Left renal cortex interstitium (tissue), 4 donors: ENCODE results near the gene JMJD4. TPM values are rescaled to one million over a fixed set of nuclear protein-coding genes. Genes with fewer than 3 reads are reported as not detected.

Experiments used
- DNase-seq, 4 donors: peaks; one replicate each; pipeline ENCODE4 v3.0.0-alpha.2; 2013; ENCODE audit warnings: low read depth in 4 of 4, low spot score in 2 of 4, missing footprints in 1 of 4
- polyA plus RNA-seq, 4 donors: library from polyadenylated mRNA; unstranded; fragments of 120-200 nt; gene quantifications; one replicate each; pipeline ENCODE4 v1.2.1, GENCODE V29; 2013; ENCODE audit not compliant: insufficient read length in 4 of 4

Gene JMJD4
- polyA plus RNA-seq, 4 donors = 15.7 to 22.4 (median 19.1) TPM

DNA sequence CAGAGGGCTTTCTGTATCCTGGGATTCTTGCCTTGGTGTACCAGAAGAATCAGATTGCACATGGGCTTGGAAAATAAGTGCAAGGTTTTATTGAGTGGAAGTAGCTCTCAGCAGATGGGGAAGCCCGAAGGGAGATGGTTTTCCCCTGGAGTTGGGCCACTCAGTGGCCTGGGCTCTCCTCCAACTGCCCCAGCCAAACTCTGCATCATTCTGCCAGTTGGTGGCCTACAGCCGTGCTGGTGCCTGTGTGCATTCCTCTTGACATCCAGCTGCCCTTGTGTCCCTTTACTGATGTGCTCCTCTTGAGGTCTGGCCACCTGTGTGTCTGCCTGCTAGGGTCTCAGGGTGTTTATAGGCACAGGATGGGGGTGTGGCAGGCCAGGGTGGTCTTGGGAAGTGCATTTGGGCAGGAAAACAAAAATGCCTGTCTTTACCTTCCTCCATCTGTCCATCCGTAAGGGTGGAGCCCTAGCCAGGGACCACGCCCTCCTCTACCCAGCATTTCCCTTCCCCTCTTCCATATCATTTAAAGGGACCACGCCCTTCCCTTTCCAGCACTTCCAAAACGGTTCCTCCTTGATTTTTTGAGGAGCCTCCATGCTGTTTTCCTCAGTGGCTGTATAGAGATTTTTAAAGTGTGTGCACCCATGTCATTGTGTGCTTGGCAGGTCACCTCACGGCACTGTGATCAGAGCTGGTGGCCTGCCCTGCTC lies 19.1 kb upstream of the JMJD4 start:
- no peak for DNase-seq

DNA sequence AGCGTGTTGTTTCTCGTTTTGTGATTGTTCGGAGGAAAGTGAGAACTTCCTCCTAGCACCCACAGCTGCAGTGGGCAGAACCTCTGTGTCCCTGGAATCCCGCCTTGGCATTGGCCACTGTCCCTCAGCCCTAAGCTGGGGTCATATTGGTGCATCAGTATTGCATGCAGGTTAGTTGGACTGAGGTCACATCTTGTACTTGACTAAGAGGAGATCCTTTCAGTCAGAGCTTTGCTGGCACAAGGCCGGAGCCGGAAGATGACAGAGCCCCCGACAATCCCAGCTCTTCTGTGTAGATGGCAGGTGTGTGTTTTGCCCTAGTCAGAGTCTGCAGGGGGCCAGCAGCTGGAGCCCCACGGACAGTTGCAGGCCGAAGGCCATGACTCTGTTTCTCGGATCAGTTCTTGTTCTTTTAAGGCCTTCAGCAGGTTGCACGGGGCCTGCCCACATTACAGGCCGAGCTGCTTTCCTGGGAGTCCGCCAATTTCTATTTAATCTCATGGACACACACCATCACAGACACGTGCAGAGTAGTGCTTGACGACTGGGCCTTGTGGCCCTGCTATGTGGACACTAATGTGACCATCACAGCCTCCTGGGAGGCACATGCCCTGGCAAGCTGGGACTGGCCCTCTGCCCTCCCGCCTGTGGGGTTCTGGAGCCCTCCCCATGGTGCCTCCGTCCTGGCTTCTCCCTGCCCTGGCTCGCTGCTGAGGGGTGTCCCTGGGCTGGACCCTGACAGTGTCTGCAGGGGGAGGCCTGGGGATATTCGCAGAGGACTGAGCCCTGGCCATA lies 15.0 kb upstream of the JMJD4 start:
- no peak for DNase-seq

DNA sequence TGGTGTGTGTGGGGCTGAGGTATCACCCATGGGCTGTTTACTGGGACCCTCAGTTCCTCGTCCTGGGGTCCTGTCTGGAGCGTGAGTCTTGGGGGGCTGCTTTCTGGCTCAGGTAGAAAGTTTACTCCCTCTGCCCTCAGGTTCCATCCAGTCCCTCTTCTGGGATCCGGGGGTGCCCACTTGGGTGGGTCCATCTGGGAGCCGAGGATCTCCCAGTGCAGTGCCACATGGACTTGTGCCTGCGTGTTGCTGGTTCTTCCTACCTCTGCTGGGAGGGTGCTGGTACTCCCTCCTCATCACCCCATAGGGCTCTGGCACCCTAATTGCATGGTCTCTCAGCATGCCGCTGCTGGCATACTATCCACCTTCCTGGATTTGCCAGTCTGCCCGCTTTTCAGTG lies 14.1 kb upstream of the JMJD4 start:
- DNase-seq = no peak

DNA sequence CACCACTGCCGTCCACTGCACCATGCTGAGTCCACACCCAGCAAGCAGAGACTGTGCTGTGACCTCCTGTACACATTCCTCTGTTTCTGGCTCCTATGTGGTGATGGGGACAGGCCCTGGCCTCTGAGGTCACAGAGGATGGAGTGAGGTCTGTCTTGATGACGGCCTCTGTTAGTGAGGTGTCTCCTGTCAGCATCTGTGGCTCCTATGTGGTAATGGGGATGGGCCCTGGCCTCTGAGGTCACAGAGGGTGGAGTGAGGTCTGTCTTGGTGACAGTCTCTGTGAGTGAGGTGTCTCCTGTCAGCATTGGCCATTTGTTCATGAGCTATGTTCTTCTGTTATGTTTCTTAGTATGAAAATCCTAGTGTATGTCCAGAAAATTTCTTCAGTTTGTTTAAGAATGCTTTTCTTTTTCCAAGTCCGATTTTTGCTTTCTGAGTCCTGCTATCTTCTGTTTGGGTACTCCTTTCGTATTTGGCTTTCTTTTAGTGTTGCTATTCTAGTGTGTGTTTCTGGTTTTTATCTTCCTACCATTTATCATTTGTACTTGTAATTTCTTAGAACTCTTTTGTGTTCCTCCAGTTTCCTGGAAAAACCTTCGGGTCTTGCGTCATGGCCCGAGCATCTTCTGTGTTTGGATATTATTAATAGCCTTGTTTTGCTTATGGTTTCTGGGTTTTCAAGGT lies 13.5 kb upstream of the JMJD4 start:
- no peak for DNase-seq

DNA sequence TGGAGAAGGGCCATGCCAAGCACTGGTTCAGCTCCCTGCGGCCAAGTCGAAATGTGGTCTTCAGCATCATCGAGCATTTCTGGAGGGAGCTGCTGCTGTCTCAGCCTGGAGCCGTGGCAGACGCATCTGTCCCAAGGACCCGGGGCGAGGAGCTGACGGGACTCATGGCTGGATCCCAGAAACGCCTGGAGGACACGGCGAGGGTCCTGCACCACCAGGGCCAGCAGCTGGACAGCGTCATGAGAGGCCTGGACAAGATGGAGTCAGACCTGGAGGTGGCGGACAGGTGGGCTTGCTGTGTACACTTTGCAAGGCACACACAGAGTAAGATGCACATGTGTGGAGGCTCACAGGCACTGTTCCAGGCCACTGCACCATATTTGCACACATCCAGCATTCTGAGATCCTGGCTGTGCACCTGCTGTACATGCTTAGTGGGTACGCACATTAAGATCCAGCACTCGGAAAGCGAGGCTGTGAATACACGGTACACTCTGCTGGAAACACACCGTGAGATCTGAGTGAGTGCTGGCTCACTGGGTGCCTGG lies 12.9 kb upstream of the JMJD4 start:
- no peak for DNase-seq

DNA sequence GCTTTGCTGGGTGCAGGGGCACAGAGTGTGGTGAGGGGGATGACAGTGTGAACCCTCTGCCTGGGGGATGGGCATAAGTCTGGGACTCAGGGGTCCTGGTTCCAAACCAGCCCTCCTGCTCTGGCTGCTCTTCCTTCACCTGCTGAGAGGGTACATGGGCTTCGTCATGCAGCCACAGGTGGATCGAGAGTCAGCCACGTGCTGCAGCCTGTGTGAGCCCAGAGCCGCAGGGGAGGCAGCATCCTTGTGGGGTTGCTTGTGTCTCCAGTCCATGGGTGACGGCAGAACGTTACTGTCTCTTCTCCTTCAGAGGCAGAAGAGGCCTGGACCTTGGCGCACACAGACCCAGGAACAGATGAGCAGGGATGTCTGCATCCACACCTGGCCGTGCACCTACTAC lies 12.3 kb upstream of the JMJD4 start:
- no peak for DNase-seq

DNA sequence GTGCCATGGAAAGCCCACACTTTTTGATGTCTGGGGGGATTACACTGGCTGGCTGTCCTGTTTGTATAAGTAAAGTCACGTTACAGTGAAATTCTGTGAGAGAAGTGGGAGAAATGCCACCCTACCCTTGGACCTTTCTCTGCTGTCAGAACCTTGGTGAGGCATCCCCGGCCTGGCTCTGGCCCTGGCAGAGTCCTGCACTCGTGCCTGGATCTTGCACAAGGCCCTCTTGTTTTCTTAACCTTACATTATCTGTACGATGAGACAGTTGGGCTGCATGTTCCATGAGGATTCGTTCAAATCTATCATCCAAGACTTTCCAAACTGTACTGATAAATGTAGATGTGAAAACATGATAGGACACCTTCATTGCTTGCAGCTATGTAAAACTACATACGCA lies 11.6 kb upstream of the JMJD4 start:
- DNase-seq = no peak

DNA sequence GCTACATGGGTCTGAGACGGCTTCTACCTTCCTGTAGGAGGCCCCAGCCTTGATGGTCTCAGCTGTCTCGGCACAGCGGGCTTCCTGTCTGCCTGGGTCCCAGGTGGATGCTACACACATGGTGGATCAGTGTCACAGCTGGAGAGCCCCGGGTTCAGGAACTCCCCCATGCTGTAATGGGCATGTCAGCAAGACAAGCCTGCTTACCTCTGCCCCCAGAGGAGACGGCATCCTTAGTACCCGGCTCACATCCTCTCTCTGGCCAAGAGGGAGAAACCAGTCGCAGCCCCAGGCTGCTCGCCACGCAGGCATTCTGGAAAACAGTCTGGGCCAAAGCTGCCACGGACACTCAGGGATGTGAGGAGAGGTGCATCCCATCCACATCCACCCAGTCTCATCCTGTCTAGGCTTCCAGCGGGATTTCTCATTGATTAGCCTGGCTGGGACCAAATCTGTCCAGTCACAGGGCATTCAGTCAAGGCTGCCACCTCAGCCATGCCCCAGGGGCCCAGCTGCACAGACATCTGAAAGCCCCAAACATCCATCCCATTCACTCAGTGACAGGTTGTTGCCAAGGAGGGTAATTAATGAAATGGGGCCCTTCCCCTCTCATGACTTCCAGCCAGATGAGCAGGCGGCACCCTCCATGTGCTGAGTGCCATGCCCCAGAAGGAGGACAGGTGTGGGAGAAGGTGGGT lies 10.6 kb upstream of the JMJD4 start:
- no peak for DNase-seq

DNA sequence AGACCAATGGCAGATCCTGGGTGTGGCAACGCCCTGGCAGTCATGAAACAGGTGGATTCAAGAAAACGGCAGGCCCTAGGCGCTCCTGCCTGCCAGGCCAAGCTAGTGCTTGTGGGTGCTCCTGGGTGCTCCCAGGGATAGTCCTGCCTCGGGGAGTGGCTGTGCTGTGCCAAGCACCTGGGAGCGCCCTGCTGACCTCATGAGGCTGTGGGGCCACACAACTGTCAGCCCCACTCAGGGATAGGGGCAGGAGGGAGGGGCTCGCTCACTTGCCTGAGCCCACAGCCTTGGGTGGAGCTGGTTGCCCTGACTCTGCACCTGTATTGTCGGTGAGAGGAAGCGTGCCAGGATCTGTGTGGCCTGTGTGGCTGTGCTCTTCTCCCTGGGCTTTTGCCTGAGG lies 9.6 kb upstream of the JMJD4 start:
- DNase-seq = no peak

DNA sequence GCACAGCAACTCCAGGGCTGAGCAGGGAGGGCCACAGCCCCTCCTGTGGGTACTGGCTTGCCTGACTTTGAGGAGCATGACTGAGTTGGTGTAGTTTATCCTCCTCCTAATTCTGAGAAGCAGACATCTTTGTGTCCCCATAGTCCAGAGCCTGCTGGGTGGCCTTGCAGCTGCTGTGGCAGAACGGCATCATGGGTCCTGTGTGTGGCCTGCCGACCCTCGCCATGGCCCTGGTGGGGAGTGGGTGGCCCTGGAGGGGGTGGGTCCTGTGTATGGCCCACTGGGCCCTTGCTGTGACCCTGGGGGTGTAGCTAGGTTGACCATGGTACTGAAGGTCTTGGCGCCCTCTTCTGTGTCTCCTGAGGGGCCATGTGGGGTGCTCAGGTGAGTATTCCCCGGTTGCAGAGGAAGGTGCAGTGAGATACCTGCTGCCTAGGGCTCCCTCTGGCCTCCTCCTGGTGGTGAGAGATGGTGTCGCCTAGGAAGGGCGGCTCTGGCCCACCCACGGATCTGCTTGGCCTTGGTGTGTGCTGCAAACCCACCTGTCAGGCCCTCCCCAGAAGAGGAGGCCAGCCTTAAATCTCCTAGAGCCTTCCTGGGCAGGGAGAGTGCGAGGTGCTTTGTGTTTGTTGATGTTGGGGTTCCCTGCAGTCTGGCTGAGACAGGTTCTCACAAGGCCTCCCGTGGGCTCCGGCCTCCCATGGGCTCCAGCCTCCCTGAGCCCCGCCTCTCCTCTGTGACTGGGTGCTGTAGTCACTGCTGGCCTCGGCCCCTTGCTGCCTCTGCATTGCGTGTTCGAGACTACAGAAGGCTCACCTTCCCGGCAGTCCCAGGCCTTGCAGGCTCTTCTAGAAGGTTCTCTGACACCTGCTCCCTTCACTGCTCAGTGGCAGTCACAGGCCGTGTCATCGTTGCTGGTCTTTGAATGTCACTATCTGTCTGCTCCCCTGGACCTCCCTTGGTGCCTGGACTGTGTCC lies 7.9 kb upstream of the JMJD4 start:
- no peak for DNase-seq

DNA sequence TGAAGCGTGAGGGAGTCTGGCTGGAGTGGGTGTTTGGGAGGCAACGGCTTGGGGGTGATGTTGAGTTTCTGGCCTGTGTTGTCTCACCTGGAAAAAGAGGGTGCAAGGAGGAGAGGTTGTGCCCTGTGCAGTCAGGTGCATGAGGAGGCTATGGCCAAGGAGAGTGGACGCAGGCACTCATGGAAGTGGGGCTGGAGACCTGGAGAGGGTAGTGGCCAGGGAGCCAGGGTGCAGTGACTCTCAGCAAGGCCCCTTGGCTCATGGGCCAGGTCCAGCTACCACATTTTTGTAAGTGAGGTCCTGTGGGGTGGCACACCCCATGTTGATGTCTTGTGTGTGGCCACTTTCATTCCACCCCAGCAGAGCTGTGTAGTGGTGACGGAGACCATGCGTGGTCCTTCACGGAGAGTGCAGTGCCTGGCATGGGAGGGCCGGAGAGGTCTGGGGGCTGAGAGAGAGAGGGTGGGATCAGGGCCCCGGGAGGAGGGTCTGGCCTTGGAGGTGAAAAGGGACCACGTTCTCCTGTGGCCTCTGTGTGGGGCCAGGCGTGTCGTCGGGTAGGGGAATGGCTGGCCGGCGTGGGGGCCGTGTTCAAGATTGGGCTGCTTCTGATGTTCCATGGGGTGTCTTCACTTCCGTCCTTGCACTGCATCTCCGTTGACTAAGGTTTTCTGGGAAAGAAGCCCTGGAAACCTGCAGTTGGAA lies 6.2 kb upstream of the JMJD4 start:
- DNase-seq = no peak

DNA sequence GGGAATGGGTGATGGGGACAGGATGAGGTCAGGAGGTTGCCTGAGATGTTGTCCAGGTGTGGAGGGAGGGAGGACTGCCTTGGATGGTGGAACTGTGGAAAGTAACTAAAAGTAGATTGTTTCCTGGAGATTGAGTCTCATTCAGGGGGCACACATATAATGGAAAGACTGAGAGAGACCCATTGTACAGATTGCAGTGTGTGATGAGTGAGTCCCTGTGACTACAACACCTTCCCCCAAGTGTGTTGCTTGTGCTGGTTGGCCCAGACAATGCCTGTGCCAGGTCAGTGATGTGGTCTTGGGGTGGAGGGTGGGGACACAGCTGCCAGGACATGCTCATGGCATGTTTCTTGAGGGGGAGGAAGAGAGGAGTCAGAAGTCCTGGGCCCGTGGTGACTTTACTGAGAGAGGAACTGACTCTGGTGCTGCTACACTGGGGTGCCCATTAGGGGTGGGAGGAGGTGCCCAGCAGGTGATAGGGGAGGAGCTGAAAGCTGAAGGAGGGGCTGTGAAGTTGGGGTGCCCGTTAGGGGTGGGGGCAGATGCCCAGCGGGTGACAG lies 5.4 kb upstream of the JMJD4 start:
- DNase-seq = no peak

DNA sequence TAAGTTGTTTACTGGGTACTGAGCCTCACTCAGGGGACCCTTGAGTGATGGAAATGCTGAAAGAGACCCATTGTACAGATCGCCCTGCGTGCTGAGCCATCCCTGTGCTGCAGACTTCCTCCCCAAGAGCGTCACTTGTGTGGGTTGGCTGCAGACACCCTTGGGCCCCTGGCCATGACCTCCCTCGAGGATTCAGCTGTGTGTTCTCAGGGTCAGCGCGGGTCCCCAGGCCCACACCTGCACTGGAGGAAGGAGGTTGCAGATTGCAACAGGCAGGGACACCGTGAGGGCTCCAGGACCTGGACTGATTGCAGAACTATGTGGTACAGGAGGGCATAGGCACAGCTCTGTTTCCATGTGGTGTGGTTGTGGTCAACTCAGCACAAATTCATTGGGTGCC lies 4.5 kb upstream of the JMJD4 start:
- DNase-seq = no peak

DNA sequence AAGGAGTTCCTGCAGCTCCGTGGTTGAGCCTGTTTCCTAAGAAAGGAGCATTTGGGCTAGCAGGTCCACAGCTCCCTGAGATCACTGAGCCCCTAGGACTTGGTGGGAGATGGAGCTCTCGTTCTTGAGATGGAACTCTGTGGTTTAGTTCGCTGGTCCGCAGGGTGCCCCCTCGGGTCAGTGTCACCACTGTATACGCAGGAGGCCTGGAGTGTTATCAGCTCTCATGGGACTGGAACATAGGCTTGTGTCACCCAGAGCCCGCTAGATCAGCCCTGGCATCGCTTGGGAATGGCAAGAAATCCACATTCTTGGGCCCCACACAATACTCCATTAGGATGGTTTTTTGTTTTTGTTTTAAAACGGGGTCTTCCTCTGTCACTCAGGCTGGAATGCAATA lies 3.7 kb upstream of the JMJD4 start:
- DNase-seq = no peak

DNA sequence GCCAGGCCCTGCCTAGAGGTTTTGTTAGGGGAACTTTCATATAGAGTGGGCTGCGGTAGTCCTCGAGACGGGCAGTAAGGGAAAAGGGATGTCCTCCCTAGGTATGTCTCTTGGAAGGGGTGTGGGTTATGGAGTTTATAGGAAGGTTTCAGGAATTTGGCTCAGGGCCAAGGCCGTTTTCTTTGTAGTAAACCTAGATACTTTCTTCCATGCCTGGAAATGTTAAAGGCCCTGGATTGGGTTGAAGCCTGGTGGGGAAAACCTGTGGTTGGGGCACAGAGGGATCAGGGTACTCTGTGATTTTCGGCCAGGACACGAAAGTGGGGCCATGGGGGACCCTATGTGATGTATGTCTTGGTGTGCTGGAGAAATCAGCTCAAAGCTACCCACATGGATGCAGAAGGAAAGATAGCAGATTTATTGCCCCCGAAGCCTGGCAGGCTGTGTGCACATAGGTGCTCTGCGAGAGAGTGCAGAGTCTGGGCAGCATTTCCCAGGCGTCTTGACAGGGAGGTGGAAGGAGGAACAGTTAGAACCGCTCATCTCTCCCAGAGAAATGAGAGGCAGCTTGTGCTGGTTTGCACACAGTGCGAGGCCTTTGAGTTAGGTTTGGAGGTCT lies 1.8 kb upstream of the JMJD4 start:
- no peak for DNase-seq

DNA sequence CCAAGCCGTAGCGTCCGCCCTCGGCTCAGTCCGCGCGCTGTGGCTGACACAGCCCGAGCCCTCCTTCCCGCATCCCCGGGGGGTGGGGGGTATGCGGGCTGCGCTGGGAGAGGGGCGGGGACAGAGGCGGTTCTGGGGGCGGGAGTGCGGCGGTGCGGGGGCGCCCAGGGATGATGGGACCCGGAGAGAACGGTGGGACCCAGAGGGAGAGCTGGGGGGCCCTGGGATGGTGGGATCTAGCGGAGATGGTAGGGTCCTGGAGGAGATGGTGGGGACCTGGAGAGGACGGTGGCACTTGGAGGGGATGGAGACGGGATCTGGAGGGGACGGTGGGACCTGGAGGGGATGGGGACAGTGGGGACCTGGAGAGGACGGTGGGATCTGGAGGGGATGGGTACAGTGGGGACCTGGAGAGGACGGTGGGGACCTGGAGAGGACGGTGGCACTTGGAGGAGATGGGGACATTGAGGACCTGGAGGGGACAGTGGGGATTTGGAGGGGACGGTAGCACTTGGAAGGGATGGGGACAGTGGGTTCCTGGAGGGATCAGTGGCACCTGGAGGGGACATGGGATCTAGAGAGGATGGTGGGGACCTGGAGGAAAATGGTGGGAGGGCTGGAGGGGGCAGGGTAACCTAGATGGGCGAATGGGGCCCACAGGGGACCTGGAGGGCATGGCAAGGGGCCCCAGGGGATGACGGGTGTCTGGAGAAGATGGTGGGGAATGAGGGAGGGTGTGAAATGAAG lies 610 bp upstream of the JMJD4 start:
- no peak for DNase-seq

DNA sequence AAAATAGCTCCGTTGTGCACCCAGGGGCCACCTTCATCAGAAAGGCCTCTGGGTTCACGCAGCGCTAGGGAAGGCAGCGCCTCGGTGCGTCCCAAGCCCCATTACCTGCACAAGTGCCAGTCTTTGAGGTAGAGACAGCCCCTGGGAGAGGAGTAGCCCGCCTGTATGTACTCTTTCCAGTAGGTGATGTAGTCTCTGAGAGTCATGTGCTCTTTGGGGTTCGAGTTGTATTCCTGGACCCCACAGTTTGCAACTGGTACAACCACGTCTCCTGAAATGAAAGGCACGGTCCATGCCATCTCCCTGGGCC lies 601 bp downstream of the JMJD4 start:
- no peak for DNase-seq
